Large intestine (tissue), 12 donors: ENCODE results near the gene NLK. TPM values are rescaled to one million over a fixed set of nuclear protein-coding genes. Genes with fewer than 3 reads are reported as not detected.

ENCODE experiments used
- DNase-seq, 2 donors: peaks; one replicate each; pipeline versions ENCODE4 v3.0.0 to v3.0.0-alpha.2; 2013
- H3K27ac ChIP-seq: one replicate; pipeline ENCODE4 v1.5.1; 2013; ENCODE audit warnings: low read length
- H3K27me3 ChIP-seq: 2 replicates; pipeline ENCODE4 v1.6.1; 2013; ENCODE audit warnings: low read length; ENCODE audit not compliant: control insufficient read depth, insufficient read depth
- H3K36me3 ChIP-seq: 2 replicates; pipeline ENCODE4 v1.6.1; 2013; ENCODE audit warnings: low read length; ENCODE audit not compliant: control insufficient read depth, insufficient read depth
- H3K4me1 ChIP-seq: one replicate; pipeline ENCODE4 v1.6.1; 2013; ENCODE audit warnings: low read length; ENCODE audit not compliant: control insufficient read depth, insufficient read depth
- H3K4me3 ChIP-seq: one replicate; pipeline ENCODE4 v1.5.1; 2013; ENCODE audit warnings: low read length
- H3K9me3 ChIP-seq: one replicate; pipeline ENCODE4 v1.6.1; 2013; ENCODE audit warnings: mild to moderate bottlenecking, low read depth, low read length, moderate library complexity; ENCODE audit not compliant: control insufficient read depth
- WGBS: methylation state at CpG from one replicate; pipeline ENCODE4 v1.1.5; 2013; ENCODE audit warnings: low lambda C conversion rate; ENCODE audit not compliant: insufficient coverage; 5-methylcytosine and 5-hydroxymethylcytosine counted together
- long read RNA-seq, 11 donors: transcript quantifications; one replicate each; lab custom pipeline, GENCODE V29; 2026
- polyA plus RNA-seq: library from polyadenylated mRNA; unstranded; fragments of 120-200 nt; gene quantifications from one replicate; pipeline ENCODE4 v1.2.1, GENCODE V29; 2013

NLK gene
- 13.9 TPM for polyA plus RNA-seq
- long read RNA-seq, donor 1, full-length matches to known transcripts = 2 of 2 reads
- long read RNA-seq, donor 1, partial matches to known transcripts = 0 of 2 reads
- long read RNA-seq, donor 1, other reads (novel, unspliced or antisense) = 0 of 2 reads
- long read RNA-seq, donor 2, full-length matches to known transcripts = 6 of 6 reads
- long read RNA-seq, donor 2, partial matches to known transcripts = 0 of 6 reads
- long read RNA-seq, donor 2, other reads (novel, unspliced or antisense) = 0 of 6 reads
- long read RNA-seq, donor 3 = 0 reads
- long read RNA-seq, donor 4 = 0 reads
- long read RNA-seq, donor 5 = 0 reads
- long read RNA-seq, donor 6, full-length matches to known transcripts = 2 of 2 reads
- long read RNA-seq, donor 6, partial matches to known transcripts = 0 of 2 reads
- long read RNA-seq, donor 6, other reads (novel, unspliced or antisense) = 0 of 2 reads
- long read RNA-seq, donor 7, full-length matches to known transcripts = 1 of 1 reads
- long read RNA-seq, donor 7, partial matches to known transcripts = 0 of 1 reads
- long read RNA-seq, donor 7, other reads (novel, unspliced or antisense) = 0 of 1 reads
- long read RNA-seq, donor 8, full-length matches to known transcripts = 7 of 7 reads
- long read RNA-seq, donor 8, partial matches to known transcripts = 0 of 7 reads
- long read RNA-seq, donor 8, other reads (novel, unspliced or antisense) = 0 of 7 reads
- long read RNA-seq, donor 9 = 0 reads
- long read RNA-seq, donor 10, full-length matches to known transcripts = 5 of 5 reads
- long read RNA-seq, donor 10, partial matches to known transcripts = 0 of 5 reads
- long read RNA-seq, donor 10, other reads (novel, unspliced or antisense) = 0 of 5 reads
- long read RNA-seq, donor 11, full-length matches to known transcripts = 3 of 3 reads
- long read RNA-seq, donor 11, partial matches to known transcripts = 0 of 3 reads
- long read RNA-seq, donor 11, other reads (novel, unspliced or antisense) = 0 of 3 reads

DNA sequence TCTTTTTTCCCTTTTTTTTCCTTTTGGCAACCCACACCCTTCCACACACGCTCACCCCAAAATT, at the start of gene NLK:
NLK (plus strand) TSS at position 21 of the 64 bp plus-strand sequence. CDS start 197 bp downstream, outside the sequence.
- peak within 1 kb of the TSS; percentile 47 for H3K27ac ChIP-seq
- no peaks in the 10 kb centered on the region for H3K36me3 ChIP-seq
- DNase-seq = no peak
- no peaks in the 10 kb centered on the region for H3K9me3 ChIP-seq
- peak within 1 kb of the TSS; percentile 85 for H3K4me3 ChIP-seq
- H3K4me1 ChIP-seq = peaks cover 16% of the 10 kb centered on the region
- 100% methylated on average over 1 of the region's 1 CpG for whole genome bisulfite sequencing
- H3K27me3 ChIP-seq = no peaks in the 10 kb centered on the region

DNA sequence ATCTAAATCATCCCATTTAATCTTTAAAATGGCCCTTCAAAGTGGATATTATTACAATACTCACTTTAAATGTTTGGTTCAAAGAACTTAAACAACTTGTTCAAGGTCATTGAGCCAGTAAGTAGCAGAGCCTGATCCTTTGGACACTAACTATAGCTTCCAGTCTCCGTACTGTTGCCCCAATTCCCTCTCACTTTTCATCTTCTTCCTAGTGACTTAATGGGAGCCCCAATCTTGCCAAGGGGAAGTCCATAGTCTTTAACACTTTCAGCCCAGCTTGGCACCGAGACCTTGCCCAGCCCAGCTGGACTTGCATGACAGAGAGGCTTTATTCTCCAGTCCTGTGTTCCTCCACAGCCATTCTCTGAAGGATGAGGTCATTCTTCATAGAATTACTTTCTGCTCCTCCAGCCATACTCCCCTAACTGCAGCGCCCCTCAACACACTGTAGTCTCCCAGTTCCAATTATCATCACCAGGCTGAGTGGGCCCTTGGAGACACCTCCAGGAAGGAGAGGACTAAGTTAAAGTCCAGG, 49.2 kb upstream of the NLK start:
- WGBS = no CpG with 5 or more reads among the region's 3 CpGs
- Histone ChIP-seq H3K4me3 (no peak overlapping the region), H3K4me1 (no peaks in the 10 kb centered on the region), H3K9me3 (no peaks in the 10 kb centered on the region), H3K27ac (no peak overlapping the region), H3K27me3 (no peaks in the 10 kb centered on the region), H3K36me3 (no peaks in the 10 kb centered on the region)
- DNase-seq = no peak

DNA sequence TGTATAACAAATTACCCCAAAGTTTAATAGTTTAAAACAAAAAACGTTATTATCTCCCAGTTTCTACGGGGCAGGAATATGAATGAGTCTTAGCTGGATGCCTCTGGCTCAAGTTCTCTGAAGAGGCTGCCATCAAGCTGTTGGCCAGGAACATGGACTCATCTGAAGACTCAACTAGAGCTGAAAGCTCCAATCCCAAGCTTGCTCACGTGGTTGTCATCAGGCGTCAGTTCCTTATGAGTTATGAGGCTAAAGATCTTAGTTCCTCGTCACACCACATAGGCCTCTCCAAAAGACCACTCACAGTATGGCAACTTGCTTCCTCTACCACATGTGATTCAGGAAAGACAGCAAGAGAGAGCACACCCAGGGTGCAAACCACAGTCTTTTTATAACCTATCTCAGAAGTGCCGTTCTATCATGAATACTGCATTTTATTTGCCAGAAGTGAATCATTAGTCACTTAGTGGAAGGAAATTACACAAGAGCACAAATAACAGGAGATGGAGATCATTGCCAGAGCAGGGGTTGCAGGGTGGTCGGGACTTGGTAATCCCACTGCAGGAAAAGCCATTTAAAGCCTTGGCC, 48.7 kb upstream of the NLK start:
- no peaks in the 10 kb centered on the region for H3K9me3 ChIP-seq

DNA sequence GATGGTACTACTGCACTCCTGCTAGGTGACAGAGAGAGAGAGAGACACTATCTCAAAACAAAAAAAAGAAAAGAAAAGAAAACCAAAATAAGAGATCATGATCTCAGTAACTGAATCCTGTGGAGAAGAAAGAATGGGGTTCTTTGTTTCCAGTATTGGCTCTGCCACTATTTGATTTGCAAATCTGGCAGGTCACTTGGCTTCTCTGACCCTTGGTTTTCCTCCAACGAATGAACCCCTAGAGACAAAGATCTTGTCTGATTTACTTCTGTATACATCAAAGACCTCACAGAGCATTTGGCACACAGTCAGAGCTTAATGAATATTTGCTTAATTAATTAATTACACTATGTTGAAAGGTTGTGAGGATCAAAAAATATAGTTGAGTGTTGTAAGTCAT, 47.9 kb upstream of the NLK start:
- Histone ChIP-seq H3K27ac (no peak overlapping the region), H3K4me1 (no peaks in the 10 kb centered on the region), H3K9me3 (no peaks in the 10 kb centered on the region), H3K4me3 (no peak overlapping the region), H3K36me3 (no peaks in the 10 kb centered on the region), H3K27me3 (no peaks in the 10 kb centered on the region)
- no peak for DNase-seq
- no CpG with 5 or more reads among the region's 1 CpG for WGBS

More for the DNA sequence above, 48.7 kb upstream of the NLK start:
- WGBS = no CpG with 5 or more reads among the region's 7 CpGs
- DNase-seq = no peak
- Histone ChIP-seq H3K4me3 (no peak overlapping the region), H3K27me3 (no peaks in the 10 kb centered on the region), H3K4me1 (no peaks in the 10 kb centered on the region), H3K36me3 (no peaks in the 10 kb centered on the region), H3K27ac (no peak overlapping the region)

DNA sequence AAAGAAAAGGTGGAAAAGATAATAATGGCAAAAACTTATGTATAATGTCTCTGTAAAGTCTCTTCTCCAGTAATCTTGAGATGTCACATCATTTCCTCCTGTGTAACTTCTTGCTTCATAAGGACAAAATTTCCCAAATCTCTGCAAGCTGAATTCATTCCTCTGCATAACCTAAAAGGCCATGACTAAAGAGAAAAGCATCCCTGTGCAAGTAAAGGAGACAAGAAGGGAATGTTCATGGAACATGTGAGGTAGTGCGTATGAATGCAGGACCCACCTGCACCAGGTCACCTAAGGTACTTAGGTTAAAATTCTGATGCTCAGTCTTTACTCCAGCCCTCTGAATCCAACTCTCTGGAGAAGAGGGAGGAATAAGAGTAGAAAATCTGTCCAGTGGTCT, 46.9 kb upstream of the NLK start:
- DNase-seq = no peak
- Histone ChIP-seq H3K27ac (no peak overlapping the region), H3K4me3 (no peak overlapping the region), H3K27me3 (no peaks in the 10 kb centered on the region), H3K4me1 (no peaks in the 10 kb centered on the region), H3K36me3 (no peaks in the 10 kb centered on the region), H3K9me3 (no peaks in the 10 kb centered on the region)
- 40% methylated on average over 1 of the region's 1 CpG for WGBS

DNA sequence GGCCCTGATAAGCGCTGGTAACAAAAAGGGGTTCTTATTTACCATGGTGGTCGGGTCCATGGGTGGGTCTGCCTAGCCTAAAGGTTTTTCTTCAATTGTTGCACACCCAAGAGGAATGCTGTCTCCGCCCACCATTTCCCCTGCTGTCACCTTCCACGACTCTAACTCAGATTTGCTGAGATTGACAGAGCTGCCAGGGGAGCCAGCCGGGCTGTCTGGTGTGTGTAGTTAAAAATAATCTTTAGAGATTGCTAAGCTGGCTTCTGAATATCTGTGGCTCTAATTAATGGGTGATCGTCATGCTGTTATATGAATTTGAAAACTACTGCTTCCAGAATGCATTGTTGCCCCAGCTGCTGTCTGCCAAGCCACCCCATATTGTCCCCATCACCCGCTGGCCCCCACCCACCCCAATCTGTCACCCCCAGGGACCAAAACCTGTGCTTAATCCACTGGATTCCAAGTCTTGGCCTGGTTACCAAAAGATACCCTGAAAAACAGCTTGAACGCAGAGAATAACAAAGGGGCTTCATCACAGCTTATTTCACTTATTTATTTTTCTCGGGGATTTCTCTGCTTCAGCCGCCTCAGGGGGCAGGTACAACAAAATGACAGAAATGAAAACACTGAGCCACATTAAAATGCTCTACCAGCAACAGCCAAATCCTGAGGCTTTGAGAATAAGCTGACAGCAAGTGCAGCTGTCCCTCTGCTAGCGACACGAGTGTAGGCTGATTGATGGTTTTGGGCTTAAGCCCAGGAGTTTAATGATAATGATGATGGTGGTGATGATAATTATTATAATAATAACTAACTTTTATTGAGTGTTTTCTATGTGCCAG, 46.1 kb upstream of the NLK start:
- H3K4me3 ChIP-seq = no peak overlapping the region
- H3K27ac ChIP-seq = no peak overlapping the region
- H3K27me3 ChIP-seq = no peaks in the 10 kb centered on the region
- no peaks in the 10 kb centered on the region for H3K36me3 ChIP-seq
- H3K9me3 ChIP-seq = no peaks in the 10 kb centered on the region
- no peak for DNase-seq
- no peaks in the 10 kb centered on the region for H3K4me1 ChIP-seq
- WGBS = no CpG with 5 or more reads among the region's 12 CpGs

GRCh38 chr17:27997044-27997401, 45.5 kb upstream of the NLK start:
- Histone ChIP-seq H3K9me3 (no peaks in the 10 kb centered on the region), H3K36me3 (no peaks in the 10 kb centered on the region), H3K27ac (no peak overlapping the region), H3K4me3 (no peak overlapping the region), H3K27me3 (no peaks in the 10 kb centered on the region), H3K4me1 (no peaks in the 10 kb centered on the region)
- DNase-seq = no peak

- DNase-seq = no peak
- Histone ChIP-seq H3K27me3 (no peaks in the 10 kb centered on the region), H3K36me3 (no peaks in the 10 kb centered on the region), H3K4me1 (no peaks in the 10 kb centered on the region), H3K4me3 (no peak overlapping the region), H3K27ac (no peak overlapping the region), H3K9me3 (no peaks in the 10 kb centered on the region)
- WGBS = no CpG with 5 or more reads among the region's 3 CpGs
Observed at GRCh38 chr17:27997522-27997921, 45.0 kb upstream of the NLK start.

DNA sequence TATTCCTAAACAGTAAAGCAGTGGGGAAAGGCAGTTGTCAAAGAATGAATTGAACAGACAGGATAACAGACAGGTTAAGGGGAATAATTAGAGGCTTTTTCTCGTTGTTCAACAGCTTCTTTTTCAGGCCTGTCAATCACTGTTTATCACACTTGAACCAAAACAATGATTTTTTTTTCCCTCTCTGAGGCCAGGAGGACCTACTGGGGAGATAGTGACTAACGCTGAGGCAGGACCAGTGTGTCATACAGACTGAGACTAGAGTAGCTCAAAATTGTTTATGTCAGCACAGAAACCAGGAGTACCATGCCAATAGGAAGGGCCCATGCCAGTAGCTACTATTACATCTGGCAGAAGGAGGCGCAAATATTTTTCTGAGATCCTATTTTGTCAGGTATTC, 41.3 kb upstream of the NLK start:
- Histone ChIP-seq H3K27ac (no peak overlapping the region), H3K4me1 (no peaks in the 10 kb centered on the region), H3K36me3 (no peaks in the 10 kb centered on the region), H3K4me3 (no peak overlapping the region), H3K27me3 (no peaks in the 10 kb centered on the region), H3K9me3 (no peaks in the 10 kb centered on the region)
- 100% methylated on average over 1 of the region's 3 CpGs for WGBS
- no peak for DNase-seq

GRCh38 chr17:28004344-28004743, 38.1 kb upstream of the NLK start:
- H3K4me1 ChIP-seq = no peaks in the 10 kb centered on the region
- no peaks in the 10 kb centered on the region for H3K27me3 ChIP-seq
- H3K27ac ChIP-seq = no peak overlapping the region
- no peak for DNase-seq
- 88% methylated on average over 1 of the region's 2 CpGs for WGBS
- no peaks in the 10 kb centered on the region for H3K9me3 ChIP-seq
- H3K36me3 ChIP-seq = no peaks in the 10 kb centered on the region
- H3K4me3 ChIP-seq = no peak overlapping the region
